GM12891 (cell line): ENCODE results near the gene HERPUD1.

Experiments used
- POLR2A ChIP-seq: IDR thresholded peaks from 2 replicates; pipeline ENCODE4 v1.6.1; 2011; ENCODE audit warnings: low read depth, low read length, control low read depth
- POLR2AphosphoS5 ChIP-seq: IDR thresholded peaks from 2 replicates; pipeline ENCODE4 v1.6.1; 2011; ENCODE audit warnings: low read depth, low read length, control low read depth
- TAF1 ChIP-seq: IDR thresholded peaks from 2 replicates; pipeline ENCODE4 v1.6.1; 2011; ENCODE audit warnings: low read depth, low read length, control low read depth

GRCh38 chr16:56977823-56978430, 46.0 kb downstream of the HERPUD1 start:
- no peak for TF ChIP-seq POLR2A
- no peak for TF ChIP-seq POLR2AphosphoS5
- TF ChIP-seq TAF1, result no peak
